Gastroesophageal sphincter (tissue), 3 donors: ENCODE results near the gene TLL1.

ENCODE experiments used
- EP300 ChIP-seq: sonication (generic); formaldehyde crosslinking; IDR thresholded peaks from one replicate; pipeline ENCODE4 v1.6.1; 2017; ENCODE audit warnings: antibody characterized with exemption, mild to moderate bottlenecking
- POLR2A ChIP-seq, 2 donors: fragments of 450-650 bp; IDR thresholded peaks; one replicate each; pipeline ENCODE4 v1.6.1; 2017; ENCODE audit warnings: antibody characterized with exemption in 2 of 2, mild to moderate bottlenecking in 2 of 2, moderate library complexity in 1 of 2
- POLR2AphosphoS5 ChIP-seq: sonication (generic); formaldehyde crosslinking; IDR thresholded peaks from one replicate; pipeline ENCODE4 v1.6.1; 2017; ENCODE audit warnings: antibody characterized with exemption
- TF ChIP-seq, protein P1 (sequence below), 4 experiments: fragments of 200-600 bp in 2 of 4; fragments of 450-650 bp in 2 of 4; sonication (generic) in 1 of 4; IDR thresholded peaks; one replicate each; pipeline ENCODE4 v1.5.1; 2017 to 2019; ENCODE audit warnings: antibody characterized with exemption in 4 of 4, mild to moderate bottlenecking in 2 of 4, moderate library complexity in 2 of 4

DNA sequence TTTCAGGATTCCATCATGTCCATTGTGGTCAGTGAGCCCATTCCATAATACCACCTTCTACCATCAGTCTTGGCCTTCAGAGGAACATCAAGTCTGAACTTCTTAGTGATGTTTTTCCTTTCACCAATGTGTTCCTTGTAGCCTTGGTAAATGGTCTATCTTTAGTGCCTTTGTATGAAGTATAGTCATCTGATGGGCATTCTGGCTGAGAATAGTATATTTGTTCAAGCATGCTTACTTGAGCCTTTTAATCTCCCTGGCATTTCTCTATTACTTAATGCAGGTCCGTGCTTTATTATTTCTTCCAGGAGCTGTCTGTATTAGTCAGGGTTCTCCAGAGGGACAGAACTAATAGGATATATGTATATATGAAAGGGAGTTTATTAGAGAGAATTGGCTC, 99.7 kb downstream of the TLL1 start:
- TF ChIP-seq, protein P1, sequence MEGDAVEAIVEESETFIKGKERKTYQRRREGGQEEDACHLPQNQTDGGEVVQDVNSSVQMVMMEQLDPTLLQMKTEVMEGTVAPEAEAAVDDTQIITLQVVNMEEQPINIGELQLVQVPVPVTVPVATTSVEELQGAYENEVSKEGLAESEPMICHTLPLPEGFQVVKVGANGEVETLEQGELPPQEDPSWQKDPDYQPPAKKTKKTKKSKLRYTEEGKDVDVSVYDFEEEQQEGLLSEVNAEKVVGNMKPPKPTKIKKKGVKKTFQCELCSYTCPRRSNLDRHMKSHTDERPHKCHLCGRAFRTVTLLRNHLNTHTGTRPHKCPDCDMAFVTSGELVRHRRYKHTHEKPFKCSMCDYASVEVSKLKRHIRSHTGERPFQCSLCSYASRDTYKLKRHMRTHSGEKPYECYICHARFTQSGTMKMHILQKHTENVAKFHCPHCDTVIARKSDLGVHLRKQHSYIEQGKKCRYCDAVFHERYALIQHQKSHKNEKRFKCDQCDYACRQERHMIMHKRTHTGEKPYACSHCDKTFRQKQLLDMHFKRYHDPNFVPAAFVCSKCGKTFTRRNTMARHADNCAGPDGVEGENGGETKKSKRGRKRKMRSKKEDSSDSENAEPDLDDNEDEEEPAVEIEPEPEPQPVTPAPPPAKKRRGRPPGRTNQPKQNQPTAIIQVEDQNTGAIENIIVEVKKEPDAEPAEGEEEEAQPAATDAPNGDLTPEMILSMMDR (IDR thresholded peaks at IDR 0.05): no peak
- TF ChIP-seq POLR2AphosphoS5 (no peak), POLR2A (IDR thresholded peaks at IDR 0.05) (no peak), EP300 (no peak)
